Measurements from ENCODE around the gene AIP. TPM values are rescaled to one million over a fixed set of nuclear protein-coding genes. Genes with fewer than 3 reads are reported as not detected.

AIP gene
- total and polyA plus RNA-seq, 7 donors, result 25.3 to 71.5 (median 42.7) TPM

GRCh38 chr11:67503119-67504004 is 20.5 kb downstream of the AIP start:
- DNase-seq (no peak), ATAC-seq (no peak)
- TF ChIP-seq CTCF (IDR thresholded peaks at IDR 0.05), result no peak
- Histone ChIP-seq H3K4me1 (peaks cover 27% of the 10 kb centered on the region), H3K9me3 (no peaks in the 10 kb centered on the region), H3K4me3 (peak overlapping the region; percentile 90), H3K27me3 (ENCODE audit: insufficient read depth in 3 of 3, low read length in 2 of 3) (peaks cover 0 to 11% (median 8%) of the 10 kb centered on the region in 3 donors), H3K36me3 (ENCODE audit: insufficient read depth in 1 of 2, low read depth in 1 of 2) (peaks cover 0 to 11% of the 10 kb centered on the region in 2 donors), H3K27ac (no peak overlapping the region)
- WGBS, 3 donors, result 84 to 86% (median 86%) methylated on average over 15 to 19 of the region's 19 CpGs
- intact Hi-C loops (cut with DNase I), result no loop called here

- peak overlapping the region; percentile 99 for H3K27ac ChIP-seq
- H3K9me3 ChIP-seq, result no peaks in the 10 kb centered on the region
- DNase-seq (no peak), ATAC-seq (no peak)
- peaks cover 27% of the 10 kb centered on the region for H3K4me1 ChIP-seq
- peaks cover 0 to 11% (median 8%) of the 10 kb centered on the region in 3 donors for H3K27me3 ChIP-seq (ENCODE audit: insufficient read depth in 3 of 3, low read length in 2 of 3)
- H3K36me3 ChIP-seq (ENCODE audit: insufficient read depth in 1 of 2, low read depth in 1 of 2), result peaks cover 0 to 11% of the 10 kb centered on the region in 2 donors
- intact Hi-C loops (cut with DNase I), result no loop called here
- TF ChIP-seq CTCF (IDR thresholded peaks at IDR 0.05), result no peak
- peak overlapping the region; percentile 90 for H3K4me3 ChIP-seq
- 8 to 10% (median 10%) methylated on average over 50 to 101 of the region's 101 CpGs for WGBS, 3 donors
These were observed 21.5 kb downstream of the AIP start for GRCh38 chr11:67504005-67504949.

- no peak for TF ChIP-seq CTCF (IDR thresholded peaks at IDR 0.05)
These were observed 22.2 kb downstream of the AIP start, which contains the start of gene PITPNM1 for GRCh38 chr11:67504950-67505581. TSS of gene PITPNM1 (minus strand) at chr11:67505363. CDS start at chr11:67504180, 1,183 bp downstream.

More at GRCh38 chr11:67504950-67505581, 22.2 kb downstream of the AIP start, which contains the start of gene PITPNM1:
- peak; percentile 79 for DNase-seq
- H3K27me3 ChIP-seq (ENCODE audit: insufficient read depth in 3 of 3, low read length in 2 of 3), result peaks cover 0 to 11% (median 8%) of the 10 kb centered on the region in 3 donors
- peak within 1 kb of the TSS; percentile 99 for H3K27ac ChIP-seq
- peaks cover 27% of the 10 kb centered on the region for H3K4me1 ChIP-seq
- H3K9me3 ChIP-seq, result no peaks in the 10 kb centered on the region
- WGBS, 3 donors, result 2 to 5% (median 3%) methylated on average over 52 to 58 of the region's 58 CpGs
- peak within 1 kb of the TSS; percentile 90 for H3K4me3 ChIP-seq
- intact Hi-C loops (cut with DNase I), result loop anchor here in 1 of 2 donors (5.0 kb wide), 1 partner anchor 38 kb away; the partner anchor contains the start of gene TMEM134
- peak in 2 of 4 donors; percentile 8 to 11 for ATAC-seq
- H3K36me3 ChIP-seq (ENCODE audit: insufficient read depth in 1 of 2, low read depth in 1 of 2), result peaks cover 0 to 11% of the 10 kb centered on the region in 2 donors
